Stimulated activated naive CD4-positive, alpha-beta T cell treated with Interleukin-2 at 50 U/mL for 16 hours (primary cell): ENCODE results near the gene SLC9A7.
A peak's percentile ranks its signal among the peaks of the same experiment; 100 is the strongest.
"Not testable (repeated sequence)": the region's sequence is repeated elsewhere in the genome, so short reads cannot be mapped to it uniquely, and the experiment has no call there.

ENCODE experiments used
- DNase-seq: peaks from one replicate; lab custom pipeline; 2025; lab: John Stamatoyannopoulos, UW

Gene SLC9A7

DNA sequence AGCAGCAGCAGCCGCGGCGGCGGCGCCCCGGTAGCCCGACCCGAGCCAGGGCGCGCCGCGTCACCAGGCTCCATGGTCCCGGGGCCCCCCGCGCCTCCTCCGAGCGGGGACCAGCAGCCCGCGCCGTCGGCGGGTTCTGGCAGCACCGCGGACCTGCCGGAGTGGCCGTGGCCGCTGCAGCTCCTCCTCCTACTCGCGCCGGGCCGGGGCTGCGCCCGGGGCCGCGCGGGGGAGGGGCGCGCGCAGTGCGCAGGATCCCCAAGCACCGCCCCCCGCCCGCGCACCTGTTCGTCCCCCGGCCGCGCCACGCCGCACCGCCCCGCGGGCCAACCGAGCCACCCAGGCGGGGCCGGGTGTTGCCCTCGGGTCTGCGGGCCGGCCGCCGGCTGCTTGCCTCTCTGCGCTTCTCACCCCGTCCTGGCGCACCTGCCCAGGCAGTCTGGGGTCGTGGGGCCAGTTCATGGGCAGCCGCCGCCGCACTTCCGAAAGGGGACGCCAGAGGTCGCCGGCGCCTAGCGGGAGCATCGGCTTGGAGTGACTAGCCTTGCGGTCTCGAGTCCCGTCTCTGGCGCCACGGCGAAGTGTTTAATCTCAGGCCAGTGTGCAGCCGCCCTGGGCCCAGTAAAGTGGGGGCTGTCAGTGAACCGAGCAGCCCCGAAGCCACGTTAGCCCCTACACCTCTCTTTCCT lies at the start of gene SLC9A7:
Gene SLC9A7, minus strand, starts transcription at position 163 of the 689 bp plus-strand sequence. Its CDS starts 89 bp downstream, at position 74.
- DNase-seq, result peak; percentile 68

DNA sequence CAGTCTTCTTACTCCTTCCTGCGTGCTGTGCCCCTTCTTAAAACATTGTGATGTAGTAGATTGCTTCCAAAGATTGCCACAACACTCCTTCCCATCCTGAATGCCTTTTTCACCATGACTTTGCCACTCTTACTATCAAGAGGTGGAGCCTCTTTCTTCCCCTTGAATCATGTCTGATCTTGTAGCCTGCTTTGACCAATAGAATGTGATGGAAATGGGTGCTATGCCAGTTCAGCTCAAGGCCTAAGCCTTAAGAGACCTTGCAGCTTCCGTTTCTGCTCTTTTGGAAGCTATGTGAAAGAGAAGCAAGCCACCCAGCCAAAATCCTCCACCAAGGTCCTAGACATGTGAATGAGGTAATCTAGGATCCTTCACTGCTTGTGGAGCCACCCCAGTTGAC lies 46.4 kb upstream of the SLC9A7 start:
- no peak for DNase-seq

DNA sequence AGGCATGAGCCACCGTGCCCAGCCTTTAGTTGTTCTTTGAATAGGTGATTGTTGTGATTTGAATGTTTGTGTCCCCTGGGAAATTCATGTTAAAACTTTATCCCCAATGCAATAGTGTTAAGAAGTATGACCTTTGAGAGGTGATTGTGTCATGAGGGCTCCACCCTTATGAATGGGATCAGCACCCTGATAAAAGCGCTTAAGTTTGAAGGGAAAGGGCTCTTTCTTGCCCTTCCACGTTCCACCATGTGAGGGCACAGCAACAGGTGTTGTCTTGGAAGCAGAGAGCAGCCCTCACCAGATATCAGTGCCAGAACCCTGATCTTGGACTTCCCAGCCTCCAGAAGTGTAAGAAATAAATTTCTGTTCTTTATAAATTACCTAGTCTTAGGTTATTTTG lies 44.2 kb upstream of the SLC9A7 start:
- no peak for DNase-seq

DNA sequence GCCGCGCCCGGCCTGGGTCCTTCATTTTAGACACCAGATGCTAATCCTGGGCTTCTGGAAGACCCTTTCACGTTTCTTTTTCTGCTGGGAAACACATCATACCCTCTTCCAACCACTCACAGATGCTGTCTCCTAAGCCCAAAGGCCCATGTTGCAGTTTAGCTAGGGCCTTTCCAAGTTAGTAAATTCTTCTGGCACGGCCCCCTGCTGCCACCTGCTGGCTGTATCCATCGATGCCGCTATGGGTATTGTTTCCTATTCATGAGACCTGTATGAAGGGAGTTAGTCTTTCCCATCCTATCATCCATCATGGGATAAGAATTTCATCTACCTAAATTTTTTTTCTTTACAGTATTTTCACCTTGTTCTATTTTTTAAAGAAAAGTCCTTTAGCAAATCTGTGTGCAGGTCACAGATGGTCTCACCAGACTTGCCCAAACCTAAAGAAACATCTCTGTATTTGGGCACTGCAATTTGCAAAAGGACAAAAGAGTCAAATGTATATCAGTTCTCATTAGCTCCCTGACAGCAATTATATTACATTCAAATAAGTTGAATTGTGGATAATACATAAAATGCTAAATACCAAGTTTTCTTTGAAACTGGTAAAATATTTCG lies 37.8 kb upstream of the SLC9A7 start:
- DNase-seq, result peak; percentile 64

DNA sequence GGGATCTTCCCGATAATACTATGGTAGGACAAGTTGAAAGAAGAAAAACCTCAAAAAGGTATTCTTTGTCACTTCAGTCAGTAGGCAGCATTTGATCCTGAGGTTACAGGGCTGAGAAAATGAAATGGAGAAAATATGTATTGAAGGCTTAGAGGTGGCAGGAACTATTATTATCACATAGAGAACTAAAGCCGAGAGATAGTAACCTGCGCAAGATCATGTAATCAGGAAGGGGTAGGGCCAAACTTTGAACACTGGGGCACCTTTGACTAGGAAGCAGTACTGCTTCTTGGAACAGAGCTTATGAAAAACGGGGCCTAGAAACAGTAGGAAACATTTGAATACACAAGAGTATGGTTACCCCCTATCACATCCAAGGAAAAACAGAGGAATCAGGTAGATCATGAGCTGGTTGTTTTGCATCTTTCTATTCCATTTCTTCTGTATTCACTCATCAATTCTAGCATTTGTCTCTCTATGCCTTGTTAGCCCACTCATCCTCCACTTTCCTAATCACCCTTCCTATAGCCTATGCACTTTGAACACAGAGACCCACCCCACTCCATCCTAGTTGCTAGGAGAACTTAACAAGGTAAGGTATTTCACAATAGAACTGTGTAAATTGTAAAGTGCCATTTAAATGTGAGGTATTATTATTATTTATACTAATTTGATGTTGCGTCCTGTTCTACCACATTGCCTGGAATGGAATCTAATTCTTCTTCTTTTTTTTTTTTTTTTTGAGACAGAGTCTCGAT lies 34.6 kb upstream of the SLC9A7 start:
- DNase-seq, result no peak

DNA sequence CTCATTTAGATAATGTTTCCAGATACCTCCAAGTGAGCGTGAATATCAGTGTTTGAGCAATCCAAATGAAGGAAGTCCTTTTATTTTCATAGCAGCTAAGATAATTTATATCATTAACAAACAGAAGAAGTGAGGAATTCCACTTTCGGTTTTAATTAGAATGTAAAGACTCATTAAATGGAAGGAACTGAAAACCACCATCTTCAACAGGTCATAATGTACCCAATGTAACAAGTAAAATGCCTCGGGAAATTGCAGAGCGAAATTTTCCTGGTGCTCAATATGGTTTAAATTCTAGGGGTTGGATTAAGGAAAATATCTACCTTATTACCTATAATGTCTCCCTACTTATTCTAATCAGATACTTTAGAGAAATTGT lies 33.9 kb upstream of the SLC9A7 start:
- no peak for DNase-seq

DNA sequence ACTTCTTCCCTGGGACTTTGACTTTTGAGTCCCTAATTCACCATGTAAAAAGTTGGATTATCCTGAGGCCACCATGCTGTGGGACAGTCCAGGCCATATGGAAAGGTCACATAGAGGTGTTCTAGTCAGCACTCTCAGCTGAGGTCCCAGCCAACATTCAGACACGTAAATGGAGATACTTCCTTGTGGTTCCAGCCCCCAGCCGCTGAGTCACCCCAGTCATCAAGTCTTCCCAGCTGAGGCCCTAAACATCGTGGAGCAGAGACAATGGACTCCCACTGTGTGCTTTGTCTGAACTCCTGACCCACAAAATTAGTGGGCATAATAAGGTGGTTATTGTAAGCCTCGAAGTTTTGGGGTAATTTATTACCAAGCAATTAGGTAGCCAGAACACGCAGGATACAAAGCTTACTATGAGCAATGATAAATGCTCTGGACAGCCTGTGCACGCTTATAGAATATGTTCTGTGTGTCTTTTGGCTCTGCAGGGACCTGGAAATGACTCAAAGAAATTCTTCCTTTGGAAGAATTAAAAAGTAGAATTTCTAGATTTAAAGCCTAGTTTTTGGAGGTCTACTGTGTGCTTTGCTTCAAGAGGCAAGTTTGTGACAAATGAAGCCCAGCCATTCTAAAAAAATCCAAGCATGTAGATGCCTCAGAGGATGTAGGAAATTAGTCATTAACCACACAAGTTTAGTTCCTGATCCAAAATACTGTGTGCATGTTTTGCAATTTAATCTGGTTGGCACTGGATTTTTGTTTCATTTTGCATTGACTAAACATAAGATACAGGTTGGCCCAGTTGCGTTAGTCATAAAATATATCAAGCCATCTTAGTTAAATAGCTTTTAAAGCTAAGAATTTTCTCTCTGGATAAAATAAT lies 33.2 kb upstream of the SLC9A7 start:
- DNase-seq, result no peak

DNA sequence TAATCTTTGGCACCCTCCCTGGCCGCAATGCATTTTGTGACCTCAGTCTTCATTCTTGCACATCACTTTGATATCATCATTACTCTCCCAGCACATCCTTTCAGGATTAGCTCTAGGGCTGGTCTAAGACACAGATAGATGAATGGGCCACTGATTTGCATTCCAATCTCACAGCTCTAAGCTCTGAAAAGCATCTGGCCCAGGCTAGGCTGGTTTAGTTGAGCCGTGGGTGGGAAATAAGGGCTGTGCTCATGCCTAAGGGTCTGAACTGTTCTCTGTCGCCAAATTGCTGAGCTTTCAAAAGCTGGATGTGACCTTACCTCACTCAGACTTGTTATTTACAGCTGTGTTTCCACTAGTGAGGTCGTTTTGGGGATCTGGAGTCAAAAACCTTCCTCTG lies 30.0 kb upstream of the SLC9A7 start:
- no peak for DNase-seq

DNA sequence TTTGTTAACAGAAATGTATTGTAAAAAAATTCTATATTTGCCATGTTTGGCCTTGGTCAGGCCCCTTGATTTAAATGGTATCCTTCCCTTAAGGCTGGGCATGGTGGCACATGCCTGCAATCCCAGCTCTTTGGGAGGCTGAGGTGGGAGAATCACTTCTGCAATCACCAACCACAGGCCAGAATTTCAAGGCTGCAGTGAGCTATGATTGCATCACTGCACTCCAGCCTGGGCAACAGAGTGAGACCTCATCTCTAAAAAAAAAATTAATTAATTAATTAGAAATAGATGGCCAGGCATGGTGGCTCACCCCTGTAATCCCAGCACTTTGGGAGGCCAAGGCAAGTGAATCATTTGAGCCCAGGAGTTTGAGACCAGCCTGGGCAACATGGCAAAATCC lies 25.5 kb upstream of the SLC9A7 start:
- not testable (repeated sequence) for DNase-seq

DNA sequence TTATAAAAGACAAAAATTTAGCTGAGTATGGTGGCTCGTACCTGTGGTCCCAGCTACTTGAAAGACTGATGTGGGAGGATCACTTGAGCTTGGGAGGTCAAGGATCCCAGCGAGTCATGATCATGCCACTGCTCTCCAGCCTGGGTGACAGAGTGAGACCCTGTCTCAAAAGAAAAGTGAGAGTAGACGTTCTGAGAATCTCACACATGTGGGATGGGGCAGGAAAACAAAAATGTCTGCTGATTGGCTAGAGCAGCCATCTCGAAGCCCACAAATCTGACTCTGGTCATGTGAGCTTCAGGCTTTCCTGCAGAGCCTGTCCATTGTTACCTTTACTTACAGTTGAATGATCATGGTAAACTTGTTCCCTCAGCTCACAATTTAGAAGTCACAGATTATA lies 23.1 kb upstream of the SLC9A7 start:
- no peak for DNase-seq

DNA sequence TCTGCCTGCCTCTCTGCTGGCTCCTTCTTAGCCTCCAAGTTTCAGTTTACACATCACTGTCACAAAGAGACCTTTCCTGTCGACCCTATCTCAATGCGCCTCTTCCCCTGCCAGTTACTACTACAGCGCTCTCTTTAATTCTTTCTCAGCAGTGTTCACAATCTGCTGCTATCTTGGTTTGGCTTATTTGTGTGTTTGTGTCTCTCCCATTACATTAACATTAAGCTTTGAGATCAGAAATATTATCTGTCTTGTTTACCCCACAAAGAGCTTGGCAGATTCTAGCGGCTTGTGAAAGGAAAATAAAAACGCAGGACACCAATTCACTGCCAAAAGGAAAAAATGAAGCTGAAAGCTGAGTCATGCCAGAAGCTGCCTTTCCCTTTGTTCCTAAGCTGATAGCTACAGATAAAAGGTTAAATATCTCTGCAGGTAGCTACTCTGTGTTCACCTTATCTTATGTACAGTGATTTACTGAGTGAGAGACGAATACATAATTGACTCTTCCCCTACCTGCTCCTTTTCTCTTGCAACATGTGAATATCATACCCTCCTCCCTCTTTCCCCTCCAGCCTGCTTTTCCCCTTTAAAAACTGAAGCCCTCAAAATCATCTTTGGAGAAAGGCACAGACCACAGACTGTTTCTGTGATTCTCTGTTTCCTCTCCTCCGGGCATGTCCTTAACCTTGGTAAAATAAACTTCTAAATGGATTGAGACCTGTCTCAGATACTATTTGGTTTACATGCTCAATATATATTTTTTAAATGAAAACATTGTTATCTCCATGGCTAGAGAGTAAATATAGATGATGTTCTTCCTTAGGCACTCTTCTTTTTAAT lies 19.3 kb upstream of the SLC9A7 start:
- no peak for DNase-seq

DNA sequence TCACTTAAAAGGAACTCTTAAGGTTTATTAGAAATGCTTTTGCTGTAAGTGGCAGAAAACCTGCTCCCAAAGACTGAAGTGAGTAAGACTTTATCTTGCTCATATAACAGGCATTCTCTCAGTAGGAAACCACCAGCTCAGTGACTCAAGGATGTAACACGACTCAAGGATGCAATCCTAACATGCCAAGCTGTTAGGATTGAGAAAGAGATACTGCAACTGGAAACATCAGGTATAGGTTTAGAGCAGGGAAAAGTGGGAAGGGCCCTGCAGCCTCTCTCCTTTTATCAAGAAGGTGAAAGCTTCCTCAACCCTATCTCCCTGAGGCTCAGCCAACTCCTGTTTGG lies 11.9 kb upstream of the SLC9A7 start:
- DNase-seq, result no peak

DNA sequence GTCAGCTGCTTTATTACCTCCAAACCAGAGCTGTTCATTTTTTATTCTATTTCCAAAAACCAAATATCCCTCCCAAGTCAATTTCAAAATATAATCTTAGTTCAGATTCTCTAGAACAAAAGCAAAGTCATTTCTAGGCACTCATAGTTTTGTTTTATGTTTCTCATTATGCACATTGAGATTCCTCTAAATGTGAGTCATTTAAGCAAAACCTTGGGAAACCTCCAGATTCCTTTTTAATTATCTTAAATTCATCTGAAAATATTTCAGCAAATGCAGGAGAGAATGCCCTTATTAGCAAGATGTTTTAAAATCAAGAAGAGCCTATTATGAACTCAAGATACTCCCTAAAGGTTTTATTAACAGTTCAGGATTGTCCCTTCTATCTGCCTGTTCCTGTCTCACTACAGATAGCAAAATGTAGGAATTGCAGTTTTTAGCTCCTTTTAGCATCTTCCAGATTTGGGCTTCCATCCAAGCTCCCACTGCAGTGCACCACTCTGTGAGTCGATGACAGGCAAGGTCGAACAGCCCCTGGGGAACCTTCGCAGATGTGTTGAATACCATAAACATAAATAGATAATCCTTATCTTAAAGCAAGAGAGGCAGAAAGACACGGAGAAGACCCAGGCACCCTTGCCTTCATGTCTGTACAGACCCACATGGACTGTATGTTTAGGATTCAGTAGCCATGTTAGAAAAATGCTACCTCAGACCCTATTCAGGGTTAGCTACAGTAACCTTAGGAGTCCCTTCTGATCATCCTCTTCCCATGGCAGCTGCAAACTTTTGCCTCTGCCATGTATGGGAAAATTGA lies 11.3 kb upstream of the SLC9A7 start:
- DNase-seq, result no peak

DNA sequence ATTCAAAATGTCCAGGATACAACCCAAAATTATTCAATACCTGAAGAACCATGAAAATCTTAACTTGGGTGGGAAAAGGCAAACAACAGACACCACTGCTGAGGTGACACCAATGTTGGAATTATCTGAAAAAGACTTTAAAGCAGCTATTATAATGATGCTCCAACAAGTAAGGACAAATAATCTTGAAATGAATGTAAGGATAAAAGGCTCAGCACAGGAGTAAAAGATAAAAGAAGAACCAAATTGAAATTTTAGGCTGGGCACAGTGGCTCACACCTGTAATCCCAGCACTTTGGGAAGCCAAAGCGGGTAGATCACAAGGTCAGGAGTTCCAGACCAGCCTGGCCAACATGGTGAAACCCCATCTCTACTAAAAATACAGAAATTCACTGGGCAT lies 4.0 kb upstream of the SLC9A7 start:
- no peak for DNase-seq

DNA sequence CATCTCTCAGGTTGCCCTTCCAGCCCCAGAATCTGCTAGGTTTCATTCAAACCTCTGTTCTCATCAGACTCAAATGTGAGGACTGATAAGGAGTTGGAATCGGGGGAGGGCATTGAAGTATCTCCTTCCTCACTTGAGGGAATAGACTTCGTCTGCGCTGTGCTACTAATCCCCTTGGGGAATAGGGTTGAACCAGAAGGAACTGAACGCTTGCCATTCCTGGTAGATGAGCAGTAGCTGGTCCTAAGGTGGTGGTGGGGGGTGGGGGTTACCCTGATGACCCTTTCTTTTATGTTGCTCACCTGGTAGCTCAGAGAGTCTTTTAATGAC lies 692 bp upstream of the SLC9A7 start:
- DNase-seq, result no peak

DNA sequence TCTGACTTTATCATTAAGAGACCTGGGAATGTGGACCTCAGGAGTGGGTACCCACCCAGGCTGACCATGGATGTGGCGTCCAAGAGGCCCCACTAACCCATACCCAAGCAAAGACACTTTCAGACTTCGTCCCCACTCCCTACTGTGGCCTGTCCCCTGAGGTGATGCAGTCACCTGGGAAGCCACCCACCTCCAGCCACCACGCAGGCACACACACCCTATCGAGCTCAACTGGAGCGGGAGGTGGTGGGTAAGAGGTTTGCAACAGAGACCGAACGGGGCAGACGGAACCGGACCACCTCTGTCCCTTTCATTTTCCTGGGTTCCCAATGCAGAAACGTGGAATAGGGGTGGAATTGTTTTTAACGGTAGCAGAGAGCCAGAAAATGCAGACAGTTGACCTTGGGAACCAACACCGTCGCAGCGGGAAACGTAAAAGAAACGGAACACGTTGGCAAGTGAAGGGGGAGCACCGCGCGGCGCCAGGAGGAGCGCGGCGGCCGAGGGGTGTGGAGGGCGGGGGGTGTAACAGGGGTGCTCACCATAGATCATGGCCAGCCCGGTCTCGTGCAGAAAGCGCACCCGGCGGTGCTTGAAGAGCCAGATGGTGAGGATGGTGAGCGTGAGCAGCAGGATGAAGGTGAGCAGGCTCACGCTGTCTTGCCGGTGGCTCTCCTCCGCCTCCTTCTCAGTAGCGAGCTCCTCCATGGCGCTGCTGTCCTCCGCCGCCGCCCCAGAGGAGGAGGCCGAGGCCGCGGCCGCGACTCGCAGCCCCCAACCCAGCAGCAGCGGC lies 559 bp downstream of the SLC9A7 start:
- peak; percentile 11 for DNase-seq

DNA sequence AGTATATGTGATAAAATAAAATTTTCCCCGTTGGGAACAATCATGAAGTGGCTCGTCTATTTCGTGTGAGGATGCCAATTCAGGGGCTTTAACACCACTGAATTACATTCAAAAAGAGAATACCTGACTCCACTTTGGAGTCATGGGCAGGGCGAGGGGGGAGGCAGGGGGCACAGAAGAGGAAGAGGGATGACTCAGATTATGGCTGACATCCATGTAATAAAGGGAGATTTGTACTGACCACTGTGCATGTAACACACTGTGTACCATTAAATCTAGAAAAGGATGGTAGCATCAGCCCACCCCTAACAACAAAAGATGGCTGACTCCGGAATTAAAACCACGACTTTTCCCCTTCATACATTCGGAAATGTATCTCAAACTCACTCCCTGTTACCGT lies 1.3 kb downstream of the SLC9A7 start:
- DNase-seq, result no peak

DNA sequence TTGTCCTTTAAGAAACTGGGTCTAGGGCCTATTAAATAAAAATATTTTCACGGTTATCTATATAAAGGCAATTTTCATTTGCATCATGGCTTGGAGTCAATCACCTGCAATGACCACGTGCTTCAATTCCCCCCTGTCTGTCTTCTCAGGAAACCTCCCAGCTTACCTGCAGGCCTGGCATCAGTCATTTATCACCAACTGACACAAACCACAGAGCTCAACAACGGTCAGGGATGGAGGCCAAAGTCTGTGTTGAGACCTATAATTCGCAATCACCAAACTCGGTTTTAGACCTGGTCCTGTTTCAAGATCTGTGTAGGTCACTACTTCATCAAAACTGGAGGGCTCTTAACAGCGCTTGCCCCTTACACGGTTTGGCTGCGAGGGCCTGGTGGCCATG lies 1.9 kb downstream of the SLC9A7 start:
- no peak for DNase-seq

DNA sequence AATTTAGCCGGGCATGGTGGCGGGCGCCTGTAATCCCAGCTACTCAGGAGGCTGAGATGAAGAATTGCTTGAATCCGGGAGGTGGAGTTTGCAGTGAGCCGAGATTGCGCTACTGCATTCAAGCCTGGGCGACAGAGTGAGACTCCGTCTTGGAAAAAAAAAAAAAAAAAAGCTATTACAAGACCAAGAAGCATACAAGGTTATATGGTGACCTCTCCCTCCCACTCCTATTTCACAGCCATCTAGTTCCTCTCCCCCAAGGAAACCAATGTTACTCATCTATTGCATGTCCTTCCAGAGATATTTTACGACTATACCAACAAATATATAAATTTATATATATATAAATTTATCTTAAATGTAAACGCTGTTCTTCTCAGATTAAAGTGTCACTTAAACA lies 3.2 kb downstream of the SLC9A7 start:
- no peak for DNase-seq

DNA sequence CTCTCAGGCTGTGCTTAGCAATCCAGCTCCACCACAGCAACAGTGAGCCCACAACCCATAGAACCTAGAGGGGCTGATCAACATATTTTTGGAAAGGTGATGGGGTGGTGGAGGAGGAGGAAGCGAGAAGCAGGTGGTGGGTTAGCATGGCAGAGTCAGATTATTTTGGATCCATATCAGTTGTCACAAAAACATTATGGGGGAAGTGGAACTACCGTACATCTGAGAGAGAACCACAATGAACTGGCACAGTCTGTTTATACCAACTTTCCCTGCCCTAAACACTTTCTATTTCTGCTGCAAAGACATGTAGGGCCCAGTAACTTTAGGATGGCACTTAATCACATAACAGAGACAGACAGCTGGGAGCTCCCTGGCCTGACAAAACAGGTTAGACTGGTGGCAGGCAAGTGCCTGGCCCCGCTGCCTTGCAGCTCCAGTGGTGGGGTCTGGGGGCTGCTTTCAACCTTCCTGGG lies 4.3 kb downstream of the SLC9A7 start:
- no peak for DNase-seq
